Measurements from ENCODE around the gene TBC1D10A.

Gene TBC1D10A

DNA sequence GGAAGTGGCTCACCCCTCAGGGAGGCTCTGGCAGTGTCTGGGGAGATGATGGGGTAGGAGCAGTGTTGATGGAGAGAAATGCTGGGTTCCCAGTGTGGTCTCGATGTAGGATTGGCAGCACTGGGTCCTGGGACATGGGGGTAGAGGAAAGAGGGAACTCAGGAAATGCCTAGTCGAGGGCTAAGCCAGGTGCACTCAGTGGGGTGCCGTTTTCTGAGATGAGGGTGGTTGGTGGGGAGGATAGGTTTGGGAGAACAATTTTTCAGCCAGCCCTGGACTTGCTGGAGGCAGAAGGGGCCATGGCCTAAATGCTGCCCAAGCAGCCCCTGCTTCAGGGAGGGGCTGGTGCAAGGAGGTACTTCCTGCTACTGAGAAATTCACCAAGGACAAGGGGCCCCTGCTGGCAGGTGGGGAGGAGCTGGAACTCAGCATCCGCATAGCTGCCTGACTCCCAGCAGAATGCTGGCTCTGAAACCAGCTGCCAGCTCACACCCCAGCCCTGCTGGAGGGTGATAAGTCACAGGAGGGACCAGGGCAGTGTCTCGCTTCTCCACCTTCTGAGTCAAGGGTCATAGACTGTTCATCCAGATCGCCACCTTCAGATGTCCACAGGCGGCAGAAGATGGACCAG, 36.0 kb upstream of the TBC1D10A start:
- H3K4me3 ChIP-seq (ENCODE audit: low read depth, low read length) = no peak overlapping the region
- no peak overlapping the region for H3K9ac ChIP-seq
- TF ChIP-seq CTCF (IDR thresholded peaks at IDR 0.05) = no peak
- H3K9me3 ChIP-seq (ENCODE audit: control insufficient read depth, low read length) = no peaks in the 10 kb centered on the region
- H2AFZ ChIP-seq = no peak overlapping the region
- no peaks in the 10 kb centered on the region for H3K36me3 ChIP-seq (ENCODE audit: control insufficient read depth, insufficient read depth, low read length)
- no peak overlapping the region for H3K27ac ChIP-seq
- no peak overlapping the region for H3K4me2 ChIP-seq (ENCODE audit: low read length)
- H3K27me3 ChIP-seq (ENCODE audit: control insufficient read depth, insufficient read depth, low read length) = no peaks in the 10 kb centered on the region
- H3K4me1 ChIP-seq = no peaks in the 10 kb centered on the region
- H3K79me2 ChIP-seq = no peaks in the 10 kb centered on the region

- Histone ChIP-seq H3K4me1 (no peaks in the 10 kb centered on the region), H3K4me2 (ENCODE audit: low read length) (no peak overlapping the region), H2AFZ (no peak overlapping the region), H3K36me3 (ENCODE audit: control insufficient read depth, insufficient read depth, low read length) (no peaks in the 10 kb centered on the region), H3K79me2 (no peaks in the 10 kb centered on the region), H3K9ac (no peak overlapping the region), H3K27me3 (ENCODE audit: control insufficient read depth, insufficient read depth, low read length) (no peaks in the 10 kb centered on the region), H3K27ac (no peak overlapping the region), H3K4me3 (ENCODE audit: low read depth, low read length) (no peak overlapping the region), H3K9me3 (ENCODE audit: control insufficient read depth, low read length) (no peaks in the 10 kb centered on the region)
- no peak for TF ChIP-seq CTCF (IDR thresholded peaks at IDR 0.05)
These were observed 35.3 kb upstream of the TBC1D10A start for GRCh38 chr22:30361916-30362650.

- H3K27ac ChIP-seq = no peak overlapping the region
- H3K36me3 ChIP-seq (ENCODE audit: control insufficient read depth, insufficient read depth, low read length) = no peaks in the 10 kb centered on the region
- H3K4me2 ChIP-seq (ENCODE audit: low read length) = no peak overlapping the region
- no peak for TF ChIP-seq CTCF (IDR thresholded peaks at IDR 0.05)
- H3K4me1 ChIP-seq = peaks cover 7% of the 10 kb centered on the region
- no peaks in the 10 kb centered on the region for H3K27me3 ChIP-seq (ENCODE audit: control insufficient read depth, insufficient read depth, low read length)
- no peak overlapping the region for H3K9ac ChIP-seq
- H3K9me3 ChIP-seq (ENCODE audit: control insufficient read depth, low read length) = no peaks in the 10 kb centered on the region
- peaks cover 23% of the 10 kb centered on the region for H3K79me2 ChIP-seq
- no peak overlapping the region for H2AFZ ChIP-seq
- no peak overlapping the region for H3K4me3 ChIP-seq (ENCODE audit: low read depth, low read length)
These were observed 31.8 kb upstream of the TBC1D10A start for GRCh38 chr22:30358541-30358940.

GRCh38 chr22:30357650-30358215, 31.0 kb upstream of the TBC1D10A start:
- H2AFZ ChIP-seq = no peak overlapping the region
- H3K9ac ChIP-seq = no peak overlapping the region
- no peak for TF ChIP-seq CTCF (IDR thresholded peaks at IDR 0.05)
- H3K36me3 ChIP-seq (ENCODE audit: control insufficient read depth, insufficient read depth, low read length) = no peaks in the 10 kb centered on the region
- H3K4me1 ChIP-seq = peaks cover 7% of the 10 kb centered on the region
- peak overlapping the region; percentile 70 for H3K4me3 ChIP-seq (ENCODE audit: low read depth, low read length)
- no peaks in the 10 kb centered on the region for H3K9me3 ChIP-seq (ENCODE audit: control insufficient read depth, low read length)
- H3K27me3 ChIP-seq (ENCODE audit: control insufficient read depth, insufficient read depth, low read length) = no peaks in the 10 kb centered on the region
- H3K79me2 ChIP-seq = peaks cover 23% of the 10 kb centered on the region
- no peak overlapping the region for H3K27ac ChIP-seq
- peak overlapping the region; percentile 87 for H3K4me2 ChIP-seq (ENCODE audit: low read length)

Measured in parathyroid adenoma (tissue), 2 donors.